Uterus (tissue), 2 donors: ENCODE data around the gene XYLT1.

ENCODE experiments used
- CTCF ChIP-seq, 4 experiments: fragments of 200-600 bp in 2 of 4; fragments of 450-650 bp in 2 of 4; sonication (generic) in 2 of 4; IDR thresholded peaks; one replicate each; pipeline ENCODE4 v1.5.1; 2016 to 2019; ENCODE audit warnings: antibody characterized with exemption in 4 of 4, mild to moderate bottlenecking in 2 of 4, moderate library complexity in 1 of 4
- POLR2A ChIP-seq, 2 donors: fragments of 450-650 bp; IDR thresholded peaks; one replicate each; pipeline ENCODE4 v1.6.1; 2016; ENCODE audit warnings: antibody characterized with exemption in 2 of 2, mild to moderate bottlenecking in 1 of 2, moderate library complexity in 1 of 2

GRCh38 chr16:17306745-17307144 is 164.0 kb downstream of the XYLT1 start:
- TF ChIP-seq CTCF (IDR thresholded peaks at IDR 0.05) = no peak
- no peak for TF ChIP-seq POLR2A (IDR thresholded peaks at IDR 0.05)
